Fibroblast of upper back skin (primary cell): ENCODE results near the gene CCDC149.
A peak's percentile ranks its signal among the peaks of the same experiment; 100 is the strongest.

Experiments used
- DNase-seq: peaks from one replicate; pipeline ENCODE4 v3.0.0-alpha.2; 2013

The CCDC149 gene

DNA sequence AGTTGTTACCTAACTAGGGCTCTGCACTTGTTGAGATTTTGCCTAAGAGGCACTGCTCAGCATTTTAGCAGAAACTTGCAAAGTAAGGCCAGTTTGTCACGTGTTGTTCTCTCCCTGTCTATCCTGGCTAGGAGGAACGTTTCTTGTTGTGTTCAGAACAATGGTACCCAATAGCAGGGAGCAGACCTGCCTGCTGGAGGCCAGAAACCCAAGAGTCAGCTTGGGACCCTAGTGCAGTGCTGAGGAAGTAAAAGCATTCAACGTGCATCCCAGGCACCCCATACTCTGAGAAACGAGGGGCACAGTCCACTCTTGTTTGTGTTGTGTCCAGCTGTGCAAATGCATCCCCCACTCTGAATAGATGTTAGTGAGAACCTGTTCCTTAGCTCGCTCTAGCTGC, 75.1 kb downstream of the CCDC149 start:
- no peak for DNase-seq

DNA sequence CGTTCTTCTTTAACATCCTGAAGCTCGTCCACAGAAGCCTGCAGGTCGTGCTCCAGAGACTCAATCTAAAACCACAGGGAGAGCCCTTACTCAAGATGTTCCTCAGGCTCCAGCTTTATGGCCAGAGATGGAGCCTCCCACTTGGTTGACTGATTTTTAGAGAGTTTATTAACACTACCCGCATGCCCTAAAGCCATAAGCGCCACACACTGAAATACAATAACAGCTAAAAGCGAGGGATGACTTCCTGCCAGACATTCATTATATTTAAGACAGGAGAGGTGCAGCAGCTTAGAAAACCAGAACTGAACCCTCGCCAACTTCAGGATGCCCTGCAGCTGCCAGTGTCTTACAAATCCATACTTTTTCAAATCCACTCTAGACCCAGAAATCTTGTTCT, 75.5 kb downstream of the CCDC149 start:
- DNase-seq, result no peak

DNA sequence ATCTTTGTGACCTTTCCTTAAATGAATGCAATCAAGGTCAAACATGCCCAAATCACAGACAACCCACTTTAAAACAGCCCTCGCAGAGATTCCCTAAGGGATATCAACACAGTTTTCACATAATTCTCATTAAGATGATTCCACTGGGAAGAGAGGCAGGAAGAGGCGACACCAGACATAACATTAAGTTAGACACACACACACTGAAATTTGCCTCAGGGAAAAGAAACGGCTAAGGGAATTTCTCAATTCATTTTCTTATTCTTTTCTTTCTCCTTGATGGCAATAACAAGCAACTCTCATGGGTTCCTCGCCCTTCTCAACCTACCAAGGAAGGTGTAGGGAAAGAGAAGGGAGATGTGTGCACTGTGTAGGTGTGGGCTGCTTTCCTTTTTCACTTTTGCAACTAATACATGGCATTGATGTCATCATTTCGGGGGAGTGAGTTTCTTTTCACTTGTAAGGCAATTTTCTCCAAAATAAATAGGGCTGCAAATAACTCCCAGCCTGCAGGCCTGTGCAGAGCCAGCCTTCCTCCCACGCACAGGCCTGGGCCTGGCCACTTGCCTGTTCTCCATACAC, 76.1 kb downstream of the CCDC149 start:
- no peak for DNase-seq

DNA sequence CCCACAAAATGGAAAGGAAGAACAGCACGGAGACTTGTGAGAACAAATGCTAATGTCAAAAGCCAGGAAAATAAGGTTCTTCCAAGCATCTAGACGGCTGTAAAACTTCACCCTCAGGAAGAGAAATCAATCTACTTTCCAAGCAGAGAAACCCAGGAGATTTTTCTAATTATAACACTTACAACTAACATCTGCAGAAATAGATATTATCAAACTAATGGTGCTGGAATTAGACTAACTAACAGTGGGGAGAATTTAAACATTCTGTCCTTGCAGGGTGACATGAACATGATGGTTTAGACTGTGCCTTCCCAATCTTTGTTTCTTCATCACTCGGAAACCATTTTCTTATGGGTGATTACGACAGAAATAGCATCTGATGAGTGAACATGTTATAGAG, 77.1 kb downstream of the CCDC149 start:
- DNase-seq, result no peak

DNA sequence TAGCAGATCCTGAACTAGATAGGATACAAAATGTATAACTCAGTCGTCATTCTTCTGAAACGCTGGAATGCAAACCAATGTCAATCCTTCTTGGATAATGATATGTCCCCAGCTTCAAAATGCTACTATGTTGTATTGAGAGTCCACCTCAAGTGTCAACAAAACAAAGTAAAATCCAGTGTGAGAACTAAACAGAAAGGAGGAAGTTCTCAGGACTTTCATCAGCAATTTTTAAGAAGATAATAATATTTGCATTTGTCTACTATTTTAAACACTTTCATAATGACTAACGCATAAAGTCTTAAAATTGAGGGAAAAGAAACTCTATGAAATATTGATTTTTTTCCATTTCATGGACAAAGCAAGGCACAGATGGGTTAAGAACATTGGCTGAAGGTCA, 81.2 kb downstream of the CCDC149 start:
- DNase-seq, result no peak

DNA sequence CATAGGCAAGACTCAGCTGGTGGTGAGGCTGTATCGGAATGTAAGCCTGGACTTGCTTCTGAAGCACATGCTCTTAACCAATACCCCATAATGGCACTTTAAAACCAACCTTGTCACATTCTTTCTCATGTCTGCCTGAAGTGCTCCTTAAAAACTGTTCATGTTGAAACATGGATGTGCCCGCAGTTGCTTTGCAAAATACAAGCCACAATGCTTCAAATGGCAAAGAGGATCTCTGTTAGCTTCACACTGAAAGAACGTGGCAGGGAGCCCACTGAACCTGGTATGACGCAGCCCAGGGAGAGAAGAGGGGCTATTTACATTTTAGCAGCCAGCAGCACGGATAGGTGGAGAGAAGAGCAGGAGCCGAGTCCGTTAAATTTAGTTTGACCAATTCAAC, 88.1 kb downstream of the CCDC149 start:
- DNase-seq, result no peak

DNA sequence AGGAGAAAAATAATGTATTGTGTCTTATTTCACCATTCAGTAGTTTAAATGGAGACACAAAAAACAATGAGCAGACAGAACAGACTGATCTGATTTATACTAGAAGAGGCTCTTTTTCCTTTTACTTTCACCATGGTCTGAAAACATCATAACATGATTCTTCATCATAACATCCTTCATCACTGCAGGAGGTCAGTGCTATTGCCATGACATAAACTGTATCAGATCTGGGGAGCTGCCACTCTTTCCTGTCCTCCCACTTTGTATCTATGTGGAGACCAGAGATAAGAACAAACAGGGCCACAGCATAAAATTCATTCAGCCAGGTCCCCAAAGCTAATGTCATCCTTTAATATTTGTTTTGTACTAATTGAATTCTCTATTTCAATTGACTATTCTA, 92.3 kb downstream of the CCDC149 start:
- DNase-seq, result no peak

DNA sequence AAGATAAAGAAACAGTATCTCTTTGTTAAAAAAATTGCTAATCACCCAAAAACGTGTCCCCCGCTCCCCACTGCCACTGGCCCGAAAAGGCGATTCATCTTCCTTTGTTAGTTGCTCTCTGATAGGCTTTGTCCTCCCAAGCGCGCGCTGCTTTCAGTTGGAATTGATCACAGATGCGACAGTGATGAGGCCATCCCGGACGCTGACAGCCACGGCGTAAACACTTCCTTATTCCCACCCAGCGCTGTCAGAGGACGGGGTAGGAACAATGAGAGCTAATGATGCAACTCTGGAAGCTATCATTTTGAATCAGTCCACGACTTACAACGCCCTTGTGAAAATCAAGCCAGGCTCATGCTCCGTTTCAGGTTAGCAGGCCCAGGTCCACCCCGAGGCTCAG, 96.0 kb downstream of the CCDC149 start:
- DNase-seq, result peak; percentile 20

DNA sequence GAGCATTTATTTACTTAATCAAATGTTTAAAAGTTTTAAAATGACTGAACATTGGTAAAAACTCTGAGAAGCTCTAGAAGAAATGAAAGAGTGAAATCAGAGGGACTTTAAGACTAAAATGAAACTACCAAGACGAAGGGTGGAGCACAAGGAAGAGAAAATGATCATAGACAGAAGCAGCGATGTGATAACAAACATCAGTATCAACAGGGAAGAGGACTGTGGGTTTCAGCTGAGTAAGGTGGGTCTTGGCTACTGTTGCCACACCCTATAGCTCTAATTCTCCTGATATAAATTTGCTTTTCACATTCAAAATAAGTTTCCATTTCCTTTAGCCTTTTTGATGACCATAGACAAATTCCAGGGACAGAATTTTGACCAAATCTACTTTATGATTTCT, 99.1 kb downstream of the CCDC149 start:
- no peak for DNase-seq

DNA sequence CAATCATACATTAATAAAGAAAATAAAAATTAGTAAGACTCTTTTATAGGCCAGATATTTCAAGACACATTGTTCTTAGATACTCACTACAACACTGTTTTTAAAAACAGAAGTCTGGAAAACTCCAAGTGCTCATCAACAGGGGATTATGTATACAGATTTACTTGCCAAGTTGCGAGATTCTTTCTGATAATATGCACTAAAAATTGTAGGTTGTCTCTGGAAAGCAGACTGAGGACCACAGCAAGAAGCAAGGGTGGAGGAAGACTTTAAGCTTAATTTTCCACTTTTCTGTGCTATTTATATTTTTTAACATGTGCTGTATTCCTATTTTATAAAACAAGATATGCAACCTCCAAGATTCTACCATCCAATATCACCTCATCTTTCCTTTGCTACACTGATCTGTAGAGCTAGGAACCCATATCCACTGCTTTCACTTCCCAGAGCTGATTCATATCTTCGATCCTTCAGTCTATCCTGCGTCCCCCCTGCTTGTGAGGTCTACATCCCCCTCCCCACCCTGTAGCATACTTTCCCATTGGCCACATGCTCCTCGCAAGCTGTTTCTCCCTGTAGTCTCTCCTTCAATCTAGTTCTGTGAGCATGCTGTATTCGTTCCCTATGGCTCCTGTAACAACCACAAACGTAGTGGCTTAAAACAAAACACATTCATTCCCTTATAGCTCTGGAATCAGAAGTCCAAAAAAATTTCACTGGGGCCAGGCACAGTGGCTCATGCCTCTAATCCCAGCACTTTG, 101.8 kb downstream of the CCDC149 start:
- DNase-seq, result no peak

DNA sequence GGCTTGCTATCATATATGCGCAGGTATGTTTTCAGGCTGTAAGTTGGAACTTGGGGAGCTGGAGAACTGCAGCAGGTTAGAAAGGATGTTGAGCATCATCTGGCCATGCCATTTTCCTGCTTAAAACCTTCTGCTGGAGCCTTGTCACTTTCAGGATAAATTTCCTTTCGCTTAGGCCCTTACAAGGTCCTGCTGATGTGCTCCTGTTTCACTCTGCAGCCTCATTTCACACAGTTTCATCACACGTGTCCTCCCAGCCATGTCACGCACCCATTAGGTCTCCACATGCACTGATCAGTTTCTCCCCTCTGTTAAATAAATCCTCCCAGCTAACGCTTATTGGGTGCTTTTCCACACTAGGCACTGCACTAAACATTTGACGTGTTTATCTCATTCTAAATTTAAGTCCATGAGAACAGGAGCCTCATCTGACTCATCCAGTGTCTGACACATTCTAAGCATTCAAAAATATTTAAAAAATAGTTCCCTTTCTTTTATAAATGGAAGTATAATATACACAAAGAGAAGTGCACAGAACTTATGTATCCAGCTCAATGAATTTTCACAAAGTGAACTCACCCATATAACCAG, 102.9 kb downstream of the CCDC149 start:
- peak; percentile 18 for DNase-seq

DNA sequence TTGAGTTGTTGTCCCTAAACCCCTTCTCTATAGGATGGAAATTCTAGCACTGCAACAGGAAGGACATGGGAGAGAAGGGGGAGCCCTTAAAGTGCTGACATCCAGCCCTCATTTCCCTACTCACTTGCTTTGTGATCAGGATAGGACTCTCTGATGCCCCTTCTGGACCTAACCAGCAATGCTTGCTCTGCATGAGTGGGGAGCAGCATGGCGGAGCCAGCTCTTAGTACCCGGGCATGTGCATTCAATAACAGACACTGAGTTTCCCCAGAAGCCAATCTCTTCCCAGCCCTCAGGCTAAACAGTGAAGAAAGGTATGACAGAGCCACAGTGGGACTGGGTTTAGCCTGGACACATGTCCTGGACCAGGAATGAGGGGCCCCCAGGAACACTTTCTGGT, 103.5 kb downstream of the CCDC149 start:
- no peak for DNase-seq

DNA sequence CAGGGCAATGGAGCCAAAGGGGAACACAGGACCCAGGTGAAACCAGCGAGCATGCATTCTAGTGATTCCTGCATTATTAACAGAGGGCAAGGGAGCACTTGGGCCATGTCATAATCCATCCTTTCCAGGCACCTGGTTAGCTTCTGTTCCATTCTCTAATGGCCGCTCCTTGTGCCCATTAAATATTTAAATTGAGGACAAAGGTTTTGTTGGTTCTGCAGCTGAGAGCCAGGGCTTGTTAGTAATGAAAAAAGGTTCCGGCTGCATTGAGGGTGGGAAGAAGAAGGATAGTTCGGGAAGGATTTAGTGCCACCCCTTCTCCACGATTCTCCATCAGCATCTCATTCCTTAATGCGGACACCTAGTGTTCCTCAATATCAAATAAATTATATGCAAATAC, 103.9 kb downstream of the CCDC149 start:
- no peak for DNase-seq

DNA sequence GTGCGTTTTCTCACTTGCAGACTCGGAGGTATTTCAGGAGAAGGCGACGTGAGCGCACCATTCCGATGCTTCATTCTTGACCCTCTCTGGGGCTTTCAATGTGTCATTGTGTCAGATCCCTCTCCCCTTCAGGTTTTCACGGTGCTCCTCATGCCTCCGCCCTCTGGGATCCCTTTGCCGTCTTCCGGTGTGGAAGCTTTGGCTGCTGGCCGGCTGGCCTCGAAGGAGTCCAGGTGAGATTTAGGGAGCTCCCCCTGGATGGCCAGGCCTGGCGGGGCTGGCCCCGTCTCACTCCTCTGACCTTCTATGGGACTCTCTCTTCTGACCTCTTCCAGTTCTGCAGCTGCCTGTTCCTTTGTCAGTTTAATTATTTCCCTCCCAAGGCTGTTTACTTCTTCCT, 104.6 kb downstream of the CCDC149 start:
- no peak for DNase-seq

DNA sequence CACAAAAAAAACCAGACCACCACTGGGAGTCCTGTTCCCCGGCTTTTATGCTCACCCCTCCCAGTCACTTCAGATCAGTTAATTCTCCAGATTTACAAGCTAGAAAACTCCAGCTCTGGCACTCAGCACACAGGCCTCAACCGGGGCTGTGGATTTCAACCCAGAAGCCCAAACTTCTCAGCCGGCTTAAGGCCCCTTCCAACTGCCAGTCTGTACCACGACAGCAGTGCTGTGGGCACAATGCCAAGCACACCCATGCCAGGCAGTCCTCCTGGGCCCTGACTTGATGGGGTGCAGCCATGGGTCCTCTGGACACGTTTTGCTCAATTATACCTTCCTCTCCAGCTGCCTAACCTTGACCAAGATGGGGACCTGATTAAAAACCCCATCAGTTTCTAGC, 105.2 kb downstream of the CCDC149 start:
- DNase-seq, result no peak

DNA sequence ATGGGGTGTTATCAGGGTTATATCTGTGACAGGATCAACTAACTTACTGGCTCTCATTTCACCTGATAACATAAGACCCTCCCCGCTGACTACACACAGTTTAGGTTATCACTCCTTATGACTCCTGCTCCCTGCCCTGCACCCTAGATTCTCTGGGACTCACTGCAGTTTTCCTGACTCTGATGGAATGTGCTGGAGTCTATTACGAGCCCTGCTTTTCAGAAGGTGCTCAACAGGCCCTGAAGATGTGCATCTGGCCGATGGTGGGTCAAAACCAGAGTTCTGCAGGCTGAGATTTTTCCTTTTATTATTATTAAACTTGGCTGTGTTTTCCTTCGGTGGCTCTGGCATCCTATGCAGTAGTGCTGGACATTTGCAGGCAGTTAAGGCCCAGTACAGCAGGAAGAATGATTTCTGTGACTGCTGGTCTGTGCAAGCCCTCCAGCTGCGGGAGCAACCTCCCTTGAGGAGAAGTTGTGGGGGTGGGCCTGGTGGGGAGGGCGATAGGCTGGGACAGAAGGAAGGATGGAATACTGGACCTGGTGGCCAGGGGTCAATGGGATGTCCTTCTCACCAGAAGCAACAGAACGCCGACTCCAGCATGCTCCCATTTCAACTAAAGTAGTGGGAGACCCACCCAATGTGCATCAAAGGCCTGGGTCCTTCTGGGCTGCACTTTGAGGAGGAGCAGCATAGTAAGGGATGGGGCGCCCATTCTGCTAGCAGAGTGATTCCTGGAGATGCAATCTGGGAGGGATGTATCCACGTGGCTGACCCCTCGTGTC, 106.4 kb downstream of the CCDC149 start:
- DNase-seq, result no peak

DNA sequence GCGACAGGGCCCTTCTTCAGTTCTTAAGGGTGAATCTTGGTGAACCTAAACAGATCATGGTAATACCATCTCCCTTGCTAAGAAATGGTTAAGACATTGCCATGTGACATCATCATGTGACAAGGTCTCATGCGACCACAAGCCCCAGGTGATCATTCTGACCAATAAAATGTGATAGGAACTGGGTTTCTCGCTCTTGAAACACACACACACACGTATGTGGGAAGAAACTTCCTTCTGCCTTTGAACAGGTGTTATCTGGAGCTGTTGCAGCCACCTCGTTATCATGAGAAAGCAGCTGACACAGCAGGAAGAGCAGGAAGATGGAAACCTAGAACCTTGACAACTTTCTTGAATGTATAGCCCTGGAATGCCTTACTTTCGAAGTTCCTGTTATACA, 107.3 kb downstream of the CCDC149 start:
- no peak for DNase-seq

DNA sequence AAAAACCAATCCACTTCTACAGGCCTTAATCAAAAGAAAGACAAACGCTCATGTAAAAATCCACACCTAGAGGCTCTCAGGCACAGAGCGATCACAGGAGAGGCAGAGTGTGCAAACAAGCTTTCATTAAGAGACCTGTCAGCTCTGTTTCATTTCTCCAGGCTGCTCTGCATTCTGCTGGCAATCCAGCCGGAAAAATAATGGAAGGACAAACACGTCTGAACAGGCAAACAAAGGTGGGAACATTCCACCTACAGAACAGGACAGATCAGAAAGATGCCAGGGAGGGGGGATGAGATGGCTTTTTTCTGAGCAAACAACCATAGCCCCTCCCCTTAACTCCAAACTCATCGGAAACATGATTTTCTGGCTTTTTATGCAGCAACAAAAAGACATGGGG, 107.8 kb downstream of the CCDC149 start:
- DNase-seq, result no peak

DNA sequence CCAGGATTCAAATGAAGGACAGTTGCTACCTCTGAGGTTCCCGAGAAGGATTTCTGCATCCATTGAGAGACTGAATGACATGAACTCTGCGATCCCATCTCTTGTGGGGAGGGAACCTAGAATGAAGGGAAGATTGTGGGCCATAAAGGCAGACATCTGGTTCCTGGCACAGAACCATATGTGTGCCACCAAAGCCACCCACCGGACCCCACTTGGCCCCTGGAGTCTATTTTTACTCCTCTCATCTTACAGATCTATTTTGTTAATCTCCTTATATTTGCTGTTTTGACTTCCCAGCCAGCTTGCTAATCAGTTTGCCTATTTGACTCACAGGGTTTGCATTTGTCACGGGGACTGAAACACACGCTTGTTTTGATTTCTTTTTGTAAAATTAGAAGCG, 110.2 kb downstream of the CCDC149 start:
- no peak for DNase-seq

DNA sequence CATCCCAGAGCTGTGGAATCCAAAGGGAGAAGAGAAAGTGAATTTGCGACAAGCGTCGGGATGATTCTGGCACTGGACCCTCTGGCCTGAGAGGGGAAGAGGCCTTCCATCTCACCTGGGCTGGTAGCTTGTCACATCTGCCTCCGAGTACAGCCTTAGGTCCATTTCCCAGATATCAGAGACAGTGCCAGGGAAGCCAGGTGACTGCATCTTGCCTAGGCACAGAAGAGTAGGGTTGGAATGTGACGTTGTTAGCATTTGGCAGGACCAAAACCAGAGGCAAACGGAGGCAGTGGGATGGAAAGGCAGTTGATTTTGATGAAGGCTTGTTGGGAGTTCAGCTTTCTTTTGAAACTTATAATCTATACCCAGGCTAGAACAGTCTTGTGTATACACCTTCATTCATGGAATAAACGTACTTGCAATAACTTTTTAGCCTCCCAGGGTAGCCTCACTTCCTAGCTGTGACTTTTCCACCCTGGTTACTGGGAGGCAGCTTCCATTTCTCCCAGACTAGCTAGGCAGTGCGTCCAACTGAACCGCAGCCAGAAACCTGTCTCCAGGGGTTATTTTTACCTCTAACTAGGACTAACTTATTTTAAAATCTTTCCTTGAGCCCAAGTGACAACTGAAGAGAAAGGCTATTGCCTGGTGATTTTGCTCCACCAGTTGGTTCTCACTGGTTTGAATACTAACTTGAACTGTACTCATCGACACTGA, 111.5 kb downstream of the CCDC149 start:
- no peak for DNase-seq

DNA sequence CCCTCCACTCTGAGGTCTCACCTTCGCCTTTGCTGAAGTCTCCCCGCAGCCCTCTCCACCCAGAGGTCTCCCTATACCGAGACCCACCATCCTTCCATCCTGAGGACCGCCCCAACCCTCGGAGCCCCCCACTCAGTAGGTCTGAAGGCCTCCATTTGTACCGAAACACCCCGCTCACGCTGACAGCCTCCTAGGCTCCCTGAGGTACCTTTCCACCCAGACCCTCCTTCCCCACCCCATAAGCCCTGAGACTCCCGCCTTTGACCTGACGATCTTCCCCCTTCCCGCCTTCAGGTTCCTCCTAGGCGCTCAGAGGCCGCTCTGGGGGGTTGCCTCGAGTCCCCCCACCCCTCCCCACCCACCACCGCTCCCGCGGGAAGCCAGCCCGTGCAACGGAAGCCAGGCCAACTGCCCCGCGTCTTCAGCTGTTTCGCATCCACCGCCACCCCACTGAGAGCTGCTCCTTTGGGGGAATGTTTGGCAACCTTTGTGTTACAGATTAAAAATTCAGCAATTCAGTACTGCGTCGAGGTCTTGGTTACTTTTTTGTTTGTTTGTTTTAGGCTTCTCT, 112.4 kb downstream of the CCDC149 start:
- DNase-seq, result no peak

DNA sequence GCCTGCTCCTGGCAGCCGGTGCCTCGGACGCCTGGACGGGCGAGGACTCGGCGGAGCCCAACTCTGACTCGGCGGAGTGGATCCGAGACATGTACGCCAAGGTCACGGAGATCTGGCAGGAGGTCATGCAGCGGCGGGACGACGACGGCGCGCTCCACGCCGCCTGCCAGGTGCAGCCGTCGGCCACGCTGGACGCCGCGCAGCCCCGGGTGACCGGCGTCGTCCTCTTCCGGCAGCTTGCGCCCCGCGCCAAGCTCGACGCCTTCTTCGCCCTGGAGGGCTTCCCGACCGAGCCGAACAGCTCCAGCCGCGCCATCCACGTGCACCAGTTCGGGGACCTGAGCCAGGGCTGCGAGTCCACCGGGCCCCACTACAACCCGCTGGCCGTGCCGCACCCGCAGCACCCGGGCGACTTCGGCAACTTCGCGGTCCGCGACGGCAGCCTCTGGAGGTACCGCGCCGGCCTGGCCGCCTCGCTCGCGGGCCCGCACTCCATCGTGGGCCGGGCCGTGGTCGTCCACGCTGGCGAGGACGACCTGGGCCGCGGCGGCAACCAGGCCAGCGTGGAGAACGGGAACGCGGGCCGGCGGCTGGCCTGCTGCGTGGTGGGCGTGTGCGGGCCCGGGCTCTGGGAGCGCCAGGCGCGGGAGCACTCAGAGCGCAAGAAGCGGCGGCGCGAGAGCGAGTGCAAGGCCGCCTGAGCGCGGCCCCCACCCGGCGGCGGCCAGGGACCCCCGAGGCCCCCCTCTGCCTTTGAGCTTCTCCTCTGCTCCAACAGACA, 113.1 kb downstream of the CCDC149 start:
- DNase-seq, result no peak
